B cell (primary cell): ENCODE results near the gene PUS7. TPM values are rescaled to one million over a fixed set of nuclear protein-coding genes. Genes with fewer than 3 reads are reported as not detected.

Source experiments
- ATAC-seq: fragments of 200-7000 bp; cut with Tn5 transposase; one replicate; pipeline ENCODE4 v1.10.0; 2021; ENCODE audit warnings: low read depth, mild to moderate bottlenecking, moderate number of reproducible peaks, moderate library complexity
- CTCF ChIA-PET: fragments of 350-600 bp; sonication (Branson Sonifier 250); formaldehyde crosslinking; loops from one replicate; lab custom pipeline; 2021; ENCODE audit warnings: antibody characterized with exemption, inconsistent platforms; lab: Charles Lee
- POLR2A ChIA-PET: fragments of 350-600 bp; sonication (Branson Sonifier 250); formaldehyde crosslinking; loops from one replicate; lab custom pipeline; 2021; ENCODE audit warnings: antibody characterized with exemption; lab: Charles Lee
- DNase-seq: peaks from one replicate; pipeline ENCODE4 v3.0.0; 2013
- H2AFZ ChIP-seq: 2 replicates; pipeline ENCODE4 v1.6.1; 2012; ENCODE audit warnings: mild to moderate bottlenecking, low read depth, low read length; ENCODE audit not compliant: insufficient read depth, poor library complexity, severe bottlenecking
- H3K27ac ChIP-seq, 2 donors: 1 replicate in 1 of 2; 2 replicates in 1 of 2; pipeline ENCODE4 v1.5.1; 2012 to 2013; ENCODE audit warnings: low read length in 2 of 2, mild to moderate bottlenecking in 2 of 2, moderate library complexity in 1 of 2
- H3K27me3 ChIP-seq, 4 experiments: fragments of 200-600 bp in 1 of 4; sonication (generic) in 1 of 4; replicated peaks in 1 of 4; 1 replicate in 2 of 4; 2 replicates in 2 of 4; pipeline versions ENCODE4 v1.6.1 to v1.7.0; 2013 to 2016; ENCODE audit warnings: low read length in 3 of 4, mild to moderate bottlenecking in 2 of 4, mixed read lengths in 1 of 4, moderate library complexity in 1 of 4; ENCODE audit not compliant: insufficient read depth in 4 of 4, control insufficient read depth in 3 of 4; ENCODE audit errors: control extremely low read depth in 1 of 4
- H3K36me3 ChIP-seq, 2 experiments: replicated peaks in 1 of 2; 1 replicate in 1 of 2; 2 replicates in 1 of 2; pipeline versions ENCODE4 v1.6.1 to v1.7.1; 2013; ENCODE audit warnings: low read length in 1 of 2; ENCODE audit not compliant: insufficient read depth in 2 of 2, control insufficient read depth in 1 of 2; ENCODE audit errors: control extremely low read depth in 1 of 2, extremely low read depth in 1 of 2
- H3K4me1 ChIP-seq, 2 donors: fragments of 200-600 bp in 1 of 2; sonication (generic) in 1 of 2; 1 replicate in 1 of 2; 2 replicates in 1 of 2; pipeline versions ENCODE4 v1.5.1 to v1.6.1; 2013 to 2017; ENCODE audit warnings: low read length in 2 of 2; ENCODE audit not compliant: control insufficient read depth in 2 of 2, insufficient read depth in 2 of 2
- H3K4me2 ChIP-seq: replicated peaks from 2 replicates; pipeline ENCODE3; 2012; ENCODE audit warnings: mild to moderate bottlenecking, low read depth, low read length; ENCODE audit not compliant: poor library complexity, severe bottlenecking
- H3K4me3 ChIP-seq, 5 experiments: fragments of 200-600 bp in 1 of 5; sonication (generic) in 1 of 5; 1 replicate in 3 of 5; 2 replicates in 2 of 5; pipeline versions ENCODE4 v1.5.1 to v1.7.0; 2011 to 2016; ENCODE audit warnings: low read length in 4 of 5, mild to moderate bottlenecking in 4 of 5, low read depth in 2 of 5, control low read depth in 1 of 5, moderate library complexity in 1 of 5; ENCODE audit not compliant: insufficient read depth in 1 of 5; ENCODE audit errors: control extremely low read depth in 1 of 5, extremely low read depth in 1 of 5
- H3K79me2 ChIP-seq: fragments of 200-600 bp; sonication (generic); one replicate; pipeline ENCODE4 v1.6.0; 2016; ENCODE audit warnings: low read length; ENCODE audit not compliant: control insufficient read depth, insufficient read depth
- H3K9ac ChIP-seq: fragments of 200-600 bp; sonication (generic); 2 replicates; pipeline ENCODE4 v1.6.1; 2017; ENCODE audit warnings: mild to moderate bottlenecking, low read length, moderate library complexity
- H3K9me3 ChIP-seq, 3 donors: one replicate each; pipeline versions ENCODE4 v1.6.1 to v1.7.1; 2013; ENCODE audit warnings: low read length in 2 of 3; ENCODE audit not compliant: control insufficient read depth in 2 of 3, insufficient read depth in 1 of 3; ENCODE audit errors: control extremely low read depth in 1 of 3
- H4K20me1 ChIP-seq: 2 replicates; pipeline ENCODE4 v1.6.0; 2012; ENCODE audit warnings: mild to moderate bottlenecking, low read length; ENCODE audit not compliant: insufficient read depth, control insufficient read depth, poor library complexity, severe bottlenecking
- H3K27ac Mint-ChIP-seq: one replicate; pipeline ENCODE4 v1.8.0; 2021; ENCODE audit warnings: mixed read lengths
- H3K27me3 Mint-ChIP-seq: one replicate; pipeline ENCODE4 v1.8.0; 2021; ENCODE audit warnings: mixed read lengths
- H3K4me1 Mint-ChIP-seq: one replicate; pipeline ENCODE4 v1.8.0; 2021; ENCODE audit warnings: mixed read lengths
- H3K4me3 Mint-ChIP-seq: one replicate; pipeline ENCODE4 v1.8.0; 2021; ENCODE audit warnings: mixed read lengths
- H3K9me3 Mint-ChIP-seq: one replicate; pipeline ENCODE4 v1.8.0; 2022; ENCODE audit warnings: mixed read lengths; ENCODE audit not compliant: insufficient read depth
- EZH2 ChIP-seq: IDR thresholded peaks from 2 replicates; pipeline ENCODE4 v1.6.1; 2012; ENCODE audit warnings: borderline replicate concordance, low read depth, mild to moderate bottlenecking, moderate library complexity, low read length; ENCODE audit not compliant: insufficient read depth, poor library complexity, severe bottlenecking
- WGBS: methylation state at CpG from one replicate; pipeline ENCODE4 v1.1.5; 2013; ENCODE audit warnings: missing lambda C conversion rate; ENCODE audit not compliant: insufficient coverage; 5-methylcytosine and 5-hydroxymethylcytosine counted together
- intact Hi-C: fragments of 100-400 bp; cut with micrococcal nuclease; formaldehyde crosslinking; loops from one replicate; pipeline ENCODE4 v1.10.0; 2022
- polyA plus RNA-seq: library from polyadenylated mRNA; depleted of rRNA; stranded (reverse); fragments of >200 nt; gene quantifications from 2 replicates; pipeline ENCODE4 v1.2.3, GENCODE V29; 2012
- total RNA-seq, 2 donors: library from RNA; stranded (reverse); fragments of 120-200 nt in 1 of 2; gene quantifications; 1 replicate in 1 of 2; 2 replicates in 1 of 2; pipeline versions ENCODE4 v1.2.3 to v1.2.4, GENCODE V29; 2013 to 2022
- TF ChIP-seq, protein P1 (sequence below): fragments of 200-600 bp; IDR thresholded peaks from one replicate; pipeline ENCODE4 v1.8.0; 2022; ENCODE audit warnings: antibody characterized with exemption, mild to moderate bottlenecking

Gene PUS7
- total and polyA plus RNA-seq, 2 donors (not counting 1 experiment from before 2014, with no cell fraction given) = 2.0 to 7.7 TPM

DNA sequence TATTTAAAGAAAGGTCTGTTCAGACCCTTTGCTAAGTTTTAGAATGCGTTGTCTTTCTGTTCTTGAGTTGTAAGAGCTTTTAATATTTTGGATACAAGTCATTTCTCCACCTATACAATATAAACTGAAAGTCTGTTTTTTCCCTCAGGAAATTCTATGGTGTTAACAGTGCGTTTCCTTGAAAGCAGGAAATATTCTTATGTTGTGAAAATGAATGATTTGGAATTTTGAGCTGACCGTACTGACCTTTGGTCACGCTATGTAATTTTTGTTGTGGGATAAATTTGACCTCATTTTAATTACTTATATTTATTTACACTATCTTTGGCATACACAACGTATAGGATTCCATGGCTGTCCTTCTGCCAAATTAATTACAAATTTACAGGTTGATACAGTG, 43.5 kb downstream of the PUS7 start:
- Histone ChIP-seq H3K4me2 (no peak overlapping the region), H2AFZ (no peak overlapping the region), H3K36me3 (no peaks in the 10 kb centered on the region), H4K20me1 (no peaks in the 10 kb centered on the region), H3K9me3 (no peaks in the 10 kb centered on the region), H3K4me1 (no peaks in the 10 kb centered on the region), H3K9ac (no peak overlapping the region), H3K4me3 (no peak overlapping the region), H3K27me3 (no peaks in the 10 kb centered on the region), H3K27ac (no peak overlapping the region), H3K79me2 (no peaks in the 10 kb centered on the region)
- Mint-ChIP-seq H3K27me3 (no peaks in the 10 kb centered on the region), H3K4me3 (no peak overlapping the region), H3K9me3 (no peaks in the 10 kb centered on the region), H3K4me1 (no peaks in the 10 kb centered on the region), H3K27ac (no peak overlapping the region)
- CTCF ChIA-PET = interaction anchor here (0.6 to 1.7 kb wide), 2 partner anchors 16 to 49 kb away, joined by 3 read pairs; no protein-coding TSS in a partner anchor
- POLR2A ChIA-PET = no interaction called here
- ATAC-seq = no peak
- DNase-seq = no peak
- 100% methylated on average over 1 of the region's 5 CpGs for WGBS
- intact Hi-C loops = no loop called here
- TF ChIP-seq, protein P1, sequence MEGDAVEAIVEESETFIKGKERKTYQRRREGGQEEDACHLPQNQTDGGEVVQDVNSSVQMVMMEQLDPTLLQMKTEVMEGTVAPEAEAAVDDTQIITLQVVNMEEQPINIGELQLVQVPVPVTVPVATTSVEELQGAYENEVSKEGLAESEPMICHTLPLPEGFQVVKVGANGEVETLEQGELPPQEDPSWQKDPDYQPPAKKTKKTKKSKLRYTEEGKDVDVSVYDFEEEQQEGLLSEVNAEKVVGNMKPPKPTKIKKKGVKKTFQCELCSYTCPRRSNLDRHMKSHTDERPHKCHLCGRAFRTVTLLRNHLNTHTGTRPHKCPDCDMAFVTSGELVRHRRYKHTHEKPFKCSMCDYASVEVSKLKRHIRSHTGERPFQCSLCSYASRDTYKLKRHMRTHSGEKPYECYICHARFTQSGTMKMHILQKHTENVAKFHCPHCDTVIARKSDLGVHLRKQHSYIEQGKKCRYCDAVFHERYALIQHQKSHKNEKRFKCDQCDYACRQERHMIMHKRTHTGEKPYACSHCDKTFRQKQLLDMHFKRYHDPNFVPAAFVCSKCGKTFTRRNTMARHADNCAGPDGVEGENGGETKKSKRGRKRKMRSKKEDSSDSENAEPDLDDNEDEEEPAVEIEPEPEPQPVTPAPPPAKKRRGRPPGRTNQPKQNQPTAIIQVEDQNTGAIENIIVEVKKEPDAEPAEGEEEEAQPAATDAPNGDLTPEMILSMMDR = no peak
- TF ChIP-seq EZH2 = no peak

DNA sequence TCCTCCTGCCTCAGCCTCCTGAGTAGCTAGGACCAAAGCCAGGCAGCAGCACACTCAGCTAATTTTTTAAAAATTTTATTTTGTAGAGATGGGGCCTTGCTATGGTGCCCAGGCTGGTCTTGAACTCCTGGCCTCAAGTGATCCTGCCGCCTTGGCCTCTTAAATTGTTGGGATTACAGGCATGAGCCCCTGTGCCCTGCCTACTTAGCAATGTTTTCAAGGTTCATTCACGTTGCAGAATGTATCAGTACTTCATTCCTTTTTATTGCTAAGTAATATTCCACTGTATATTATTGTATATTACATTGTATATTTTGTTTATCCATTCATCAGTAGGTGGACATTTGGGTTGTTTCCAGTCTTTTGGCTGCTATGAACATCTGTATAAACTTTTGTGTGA, 44.2 kb downstream of the PUS7 start:
- TF ChIP-seq EZH2 = no peak
- TF ChIP-seq, protein P1 = no peak
- no peaks in the 10 kb centered on the region for H3K36me3 ChIP-seq
- no peaks in the 10 kb centered on the region for H3K4me1 ChIP-seq
- no peak overlapping the region for H3K27ac ChIP-seq
- 100% methylated on average over 1 of the region's 2 CpGs for WGBS
- no peaks in the 10 kb centered on the region for H3K9me3 ChIP-seq
- POLR2A ChIA-PET = no interaction called here
- no peak overlapping the region for H3K27ac Mint-ChIP-seq
- ATAC-seq (no peak), DNase-seq (no peak)
- no peaks in the 10 kb centered on the region for H3K27me3 ChIP-seq
- H3K79me2 ChIP-seq = no peaks in the 10 kb centered on the region
- no peak overlapping the region for H3K9ac ChIP-seq
- intact Hi-C loops = no loop called here
- no peak overlapping the region for H3K4me3 Mint-ChIP-seq
- H3K4me3 ChIP-seq = no peak overlapping the region
- CTCF ChIA-PET = interaction anchor here (1.7 kb wide), 1 partner anchor 48 kb away, joined by 3 read pairs; no protein-coding TSS in a partner anchor
- no peaks in the 10 kb centered on the region for H3K4me1 Mint-ChIP-seq
- H3K27me3 Mint-ChIP-seq = no peaks in the 10 kb centered on the region
- no peaks in the 10 kb centered on the region for H3K9me3 Mint-ChIP-seq
- H3K4me2 ChIP-seq = no peak overlapping the region
- no peaks in the 10 kb centered on the region for H4K20me1 ChIP-seq
- no peak overlapping the region for H2AFZ ChIP-seq
